Amygdala (tissue), 56 donors: Measurements from ENCODE around the gene FRAS1.
"Not testable (repeated sequence)": the region's sequence is repeated elsewhere in the genome, so short reads cannot be mapped to it uniquely, and the experiment has no call there.

Experiments used
- DNase-seq, 56 donors: peaks; one replicate each; lab custom pipeline; 2025; lab: John Stamatoyannopoulos, UW

FRAS1 gene

GRCh38 chr4:78410676-78411075 is 353.6 kb downstream of the FRAS1 start:
- no peak for DNase-seq

GRCh38 chr4:78414116-78414515 is 357.0 kb downstream of the FRAS1 start:
- no peak for DNase-seq

GRCh38 chr4:78417603-78418002 is 360.5 kb downstream of the FRAS1 start:
- DNase-seq, result no peak

GRCh38 chr4:78418406-78418805 is 361.3 kb downstream of the FRAS1 start:
- no peak for DNase-seq

- DNase-seq, result no peak
Measured at GRCh38 chr4:78423790-78424189, 366.7 kb downstream of the FRAS1 start.

- DNase-seq, result no peak
Measured at GRCh38 chr4:78424461-78424860, 367.3 kb downstream of the FRAS1 start.

- DNase-seq, result no peak
Measured at GRCh38 chr4:78426972-78427371, 369.8 kb downstream of the FRAS1 start.

- DNase-seq, result no peak
Measured at GRCh38 chr4:78428996-78429395, 371.9 kb downstream of the FRAS1 start.

GRCh38 chr4:78432896-78433295 is 375.8 kb downstream of the FRAS1 start:
- no peak for DNase-seq

- no peak for DNase-seq
Measured at GRCh38 chr4:78437608-78438088, 380.5 kb downstream of the FRAS1 start.

GRCh38 chr4:78439328-78439727 is 382.2 kb downstream of the FRAS1 start:
- DNase-seq, result no peak

GRCh38 chr4:78441756-78442155 is 384.6 kb downstream of the FRAS1 start:
- peak in 2 of 56 donors; percentile 4 to 5 for DNase-seq

- DNase-seq, result no peak
Measured at GRCh38 chr4:78446619-78447018, 389.5 kb downstream of the FRAS1 start.

GRCh38 chr4:78451407-78451806 is 394.3 kb downstream of the FRAS1 start:
- no peak for DNase-seq

GRCh38 chr4:78454016-78454415 is 396.9 kb downstream of the FRAS1 start:
- DNase-seq, result no peak

- DNase-seq, result no peak
Measured at GRCh38 chr4:78457751-78458150, 400.6 kb downstream of the FRAS1 start.

- no peak for DNase-seq
Measured at GRCh38 chr4:78459327-78459726, 402.2 kb downstream of the FRAS1 start.

GRCh38 chr4:78460368-78460767 is 403.2 kb downstream of the FRAS1 start:
- no peak for DNase-seq

- DNase-seq, result no peak
Measured at GRCh38 chr4:78464265-78464664, 407.1 kb downstream of the FRAS1 start.

GRCh38 chr4:78467223-78467622 is 410.1 kb downstream of the FRAS1 start:
- not testable (repeated sequence) for DNase-seq

- DNase-seq, result no peak
Measured at GRCh38 chr4:78468272-78468671, 411.1 kb downstream of the FRAS1 start.

GRCh38 chr4:78476108-78476704 is 419.1 kb downstream of the FRAS1 start:
- DNase-seq, result no peak

- no peak for DNase-seq
Measured at GRCh38 chr4:78477276-78477675, 420.2 kb downstream of the FRAS1 start.
